Neuronal stem cell (in vitro differentiated cells): ENCODE results near the gene SNX25.

ENCODE experiments used
- DNase-seq: peaks from one replicate; pipeline ENCODE4 v3.0.0-alpha.2; 2013; ENCODE audit warnings: low spot score
- H2AFZ ChIP-seq: one replicate; pipeline ENCODE4 v1.6.1; 2013; ENCODE audit warnings: mild to moderate bottlenecking, low read length, inconsistent platforms
- H2AK5ac ChIP-seq: 2 replicates; pipeline ENCODE4 v1.6.1; 2013; ENCODE audit warnings: low read depth, mild to moderate bottlenecking, inconsistent platforms, low read length, moderate library complexity, mixed read lengths
- H2BK120ac ChIP-seq: 2 replicates; pipeline ENCODE4 v1.6.1; 2013; ENCODE audit warnings: low read depth, mild to moderate bottlenecking, inconsistent platforms, low read length, moderate library complexity, mixed read lengths
- H2BK12ac ChIP-seq: one replicate; pipeline ENCODE4 v1.6.1; 2013; ENCODE audit warnings: low read length, inconsistent platforms
- H2BK15ac ChIP-seq: 2 replicates; pipeline ENCODE4 v1.6.1; 2013; ENCODE audit warnings: mild to moderate bottlenecking, low read length, inconsistent platforms, mixed read lengths
- H2BK5ac ChIP-seq: one replicate; pipeline ENCODE4 v1.6.1; 2013; ENCODE audit warnings: inconsistent platforms, mild to moderate bottlenecking, low read length, moderate library complexity
- H3K14ac ChIP-seq: one replicate; pipeline ENCODE4 v1.6.1; 2013; ENCODE audit warnings: low read length, inconsistent platforms
- H3K18ac ChIP-seq: 2 replicates; pipeline ENCODE4 v1.6.1; 2013; ENCODE audit warnings: low read length, inconsistent platforms
- H3K23ac ChIP-seq: 2 replicates; pipeline ENCODE4 v1.6.1; 2013; ENCODE audit warnings: low read depth, mild to moderate bottlenecking, mixed read lengths, low read length, inconsistent platforms; ENCODE audit not compliant: poor library complexity
- H3K27ac ChIP-seq: replicated peaks from 3 replicates; pipeline ENCODE4 v1.5.1; 2013; ENCODE audit warnings: low read length, inconsistent platforms
- H3K27me3 ChIP-seq, 3 experiments: 2 replicates each; pipeline ENCODE4 v1.6.1; 2013; ENCODE audit warnings: low read length in 3 of 3, mild to moderate bottlenecking in 2 of 3, inconsistent platforms in 1 of 3, low read depth in 1 of 3, mixed read lengths in 1 of 3, moderate library complexity in 1 of 3; ENCODE audit not compliant: control insufficient read depth in 3 of 3, insufficient read depth in 3 of 3
- H3K36me3 ChIP-seq, 2 donors: replicated peaks in 1 of 2; 2 replicates each; pipeline ENCODE4 v1.6.1; 2013; ENCODE audit warnings: low read length in 2 of 2; ENCODE audit not compliant: control insufficient read depth in 2 of 2, insufficient read depth in 2 of 2
- H3K4ac ChIP-seq: 2 replicates; pipeline ENCODE4 v1.6.1; 2013; ENCODE audit warnings: inconsistent platforms, mild to moderate bottlenecking, low read length, moderate library complexity
- H3K4me1 ChIP-seq, 2 donors: 1 replicate in 1 of 2; 2 replicates in 1 of 2; pipeline ENCODE4 v1.6.1; 2013; ENCODE audit warnings: low read length in 2 of 2, low read depth in 1 of 2; ENCODE audit not compliant: control insufficient read depth in 2 of 2, insufficient read depth in 1 of 2
- H3K4me2 ChIP-seq: one replicate; pipeline ENCODE4 v1.6.1; 2013; ENCODE audit warnings: mild to moderate bottlenecking, low read length, inconsistent platforms; ENCODE audit not compliant: insufficient read depth, poor library complexity, severe bottlenecking
- H3K4me3 ChIP-seq, 2 donors: 2 replicates each; pipeline ENCODE4 v1.5.1; 2013; ENCODE audit warnings: low read length in 2 of 2, mild to moderate bottlenecking in 2 of 2, inconsistent platforms in 1 of 2, moderate library complexity in 1 of 2
- H3K79me1 ChIP-seq: one replicate; pipeline ENCODE4 v1.6.1; 2013; ENCODE audit warnings: low read depth, mild to moderate bottlenecking, inconsistent platforms, low read length, moderate library complexity
- H3K9ac ChIP-seq: one replicate; pipeline ENCODE4 v1.6.1; 2013; ENCODE audit warnings: mild to moderate bottlenecking, low read depth, low read length, inconsistent platforms; ENCODE audit not compliant: poor library complexity
- H3K9me3 ChIP-seq, 2 donors: replicated peaks in 1 of 2; 2 replicates each; pipeline versions ENCODE3 to v1.6.1; 2013; ENCODE audit warnings: low read length in 2 of 2, mild to moderate bottlenecking in 2 of 2, inconsistent platforms in 1 of 2, low read depth in 1 of 2, mixed read lengths in 1 of 2, moderate library complexity in 1 of 2; ENCODE audit not compliant: control insufficient read depth in 2 of 2, insufficient read depth in 1 of 2
- H4K8ac ChIP-seq: one replicate; pipeline ENCODE4 v1.6.1; 2013; ENCODE audit warnings: low read depth, mild to moderate bottlenecking, inconsistent platforms, low read length, moderate library complexity
- H4K91ac ChIP-seq: one replicate; pipeline ENCODE4 v1.6.1; 2013; ENCODE audit warnings: low read length, low read depth, mild to moderate bottlenecking, inconsistent platforms; ENCODE audit not compliant: poor library complexity
- WGBS, 2 donors: extraction: QIAGEN DNeasy Blood & Tissue Kit; methylation state at CpG; one replicate each; pipeline ENCODE4 v1.1.7; 2013; ENCODE audit warnings: missing lambda C conversion rate in 2 of 2, mixed read lengths in 1 of 2; ENCODE audit not compliant: insufficient read length in 2 of 2, insufficient replicate concordance in 1 of 2; ENCODE audit errors: extremely low coverage in 2 of 2; 5-methylcytosine and 5-hydroxymethylcytosine counted together

SNX25 gene

DNA sequence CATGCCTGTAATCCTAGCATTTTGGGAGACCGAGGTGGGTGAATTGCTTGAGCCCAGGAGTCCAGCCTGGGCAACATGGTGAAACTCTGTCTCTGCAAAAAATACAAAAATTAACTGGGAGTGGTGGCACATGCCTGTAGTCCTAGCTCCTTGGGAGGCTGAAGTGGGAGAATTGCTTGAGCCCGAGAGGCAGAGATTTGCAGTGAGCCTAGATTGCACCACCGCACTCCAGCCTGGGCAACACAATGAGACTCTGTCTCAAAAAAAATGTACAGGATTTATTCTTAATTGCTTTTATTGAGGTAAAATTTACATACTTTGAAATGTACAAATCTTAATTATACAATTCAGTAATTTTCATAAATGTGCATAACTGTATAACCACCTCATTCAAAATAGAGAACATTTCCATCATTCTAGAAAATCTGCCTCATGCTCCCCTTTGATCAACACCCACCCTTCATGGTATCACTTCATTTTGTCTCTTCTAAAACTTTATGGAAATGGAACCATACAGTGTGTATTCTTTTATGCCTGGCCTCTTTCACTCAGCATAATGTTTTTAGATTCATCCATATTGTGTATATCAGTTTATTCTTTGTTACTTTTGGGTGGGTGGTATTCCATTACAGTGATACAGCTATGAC lies 39.1 kb downstream of the SNX25 start:
- H3K9ac ChIP-seq = no peak overlapping the region
- DNase-seq = no peak
- H3K27ac ChIP-seq = no peak overlapping the region
- no peak overlapping the region for H2AK5ac ChIP-seq
- no peaks in the 10 kb centered on the region for H3K27me3 ChIP-seq
- H3K4me3 ChIP-seq = no peak overlapping the region
- no peaks in the 10 kb centered on the region for H3K9me3 ChIP-seq
- no peak overlapping the region for H4K8ac ChIP-seq
- no peak overlapping the region for H4K91ac ChIP-seq
- no peak overlapping the region for H3K4ac ChIP-seq
- no peak overlapping the region for H3K18ac ChIP-seq
- H2AFZ ChIP-seq = no peak overlapping the region
- no peak overlapping the region for H3K23ac ChIP-seq
- no peak overlapping the region for H2BK120ac ChIP-seq
- H2BK12ac ChIP-seq = no peak overlapping the region
- no peak overlapping the region for H3K14ac ChIP-seq
- H2BK5ac ChIP-seq = no peak overlapping the region
- H3K79me1 ChIP-seq = peaks cover 4% of the 10 kb centered on the region
- H3K4me1 ChIP-seq = no peaks in the 10 kb centered on the region
- WGBS, 2 donors = no CpG with 5 or more reads among the region's 3 CpGs
- H2BK15ac ChIP-seq = no peak overlapping the region
- peaks cover 2 to 8% of the 10 kb centered on the region in 2 donors for H3K36me3 ChIP-seq
- no peak overlapping the region for H3K4me2 ChIP-seq

DNA sequence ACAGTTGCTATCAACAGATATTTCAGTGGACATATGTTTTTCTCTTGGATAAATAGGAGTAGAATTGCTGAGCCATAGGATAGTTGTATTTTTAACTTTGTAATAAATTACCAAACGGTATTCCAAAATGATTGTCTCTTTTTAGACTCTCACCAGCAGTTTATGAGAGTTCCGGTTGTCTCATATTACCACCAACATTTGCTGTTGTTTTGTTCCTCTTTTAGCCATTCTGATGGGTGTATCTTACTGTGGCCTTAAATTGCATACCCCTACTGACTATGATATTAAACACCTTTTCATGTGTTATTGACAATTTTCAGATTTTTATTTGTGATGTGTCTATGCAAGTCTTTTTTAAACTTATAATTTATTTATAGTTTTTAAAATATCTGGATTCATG lies 39.7 kb downstream of the SNX25 start:
- WGBS, 2 donors = no CpG with 5 or more reads among the region's 2 CpGs
- H4K8ac ChIP-seq = no peak overlapping the region
- H3K4me2 ChIP-seq = no peak overlapping the region
- H4K91ac ChIP-seq = no peak overlapping the region
- H3K36me3 ChIP-seq = peaks cover 2 to 8% of the 10 kb centered on the region in 2 donors
- H2AFZ ChIP-seq = no peak overlapping the region
- H3K27me3 ChIP-seq = no peaks in the 10 kb centered on the region
- no peak overlapping the region for H3K4me3 ChIP-seq
- H3K23ac ChIP-seq = no peak overlapping the region
- H3K79me1 ChIP-seq = peaks cover 2% of the 10 kb centered on the region
- no peak overlapping the region for H3K18ac ChIP-seq
- no peaks in the 10 kb centered on the region for H3K9me3 ChIP-seq
- no peak overlapping the region for H2BK12ac ChIP-seq
- H3K14ac ChIP-seq = no peak overlapping the region
- no peak for DNase-seq
- H3K27ac ChIP-seq = no peak overlapping the region
- H3K4ac ChIP-seq = no peak overlapping the region
- no peaks in the 10 kb centered on the region for H3K4me1 ChIP-seq
- no peak overlapping the region for H3K9ac ChIP-seq
- no peak overlapping the region for H2BK5ac ChIP-seq
- H2BK15ac ChIP-seq = no peak overlapping the region
- H2BK120ac ChIP-seq = no peak overlapping the region
- H2AK5ac ChIP-seq = no peak overlapping the region

DNA sequence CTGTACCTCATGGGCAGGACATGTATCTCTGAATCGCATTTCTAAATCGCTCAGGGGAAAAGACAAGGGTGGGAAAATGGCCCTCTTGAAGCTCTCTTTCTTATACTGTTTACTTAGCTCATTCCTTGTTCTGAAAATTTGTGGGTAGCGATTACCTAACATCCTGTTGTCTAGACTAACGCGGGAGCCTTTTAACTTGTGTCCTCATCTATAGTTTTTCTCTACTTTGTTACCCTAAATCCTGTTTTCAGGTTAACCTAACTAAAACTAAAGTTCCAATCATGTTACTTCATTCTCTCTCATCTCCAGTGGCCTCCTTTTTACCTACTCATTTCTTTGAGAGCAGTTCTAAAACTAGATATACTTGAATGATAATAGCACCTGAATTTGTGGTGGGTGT lies 45.0 kb downstream of the SNX25 start:
- no peak overlapping the region for H2BK12ac ChIP-seq
- no peak overlapping the region for H2BK5ac ChIP-seq
- no peak overlapping the region for H3K23ac ChIP-seq
- no peak overlapping the region for H3K4ac ChIP-seq
- no peak overlapping the region for H3K18ac ChIP-seq
- no peak overlapping the region for H3K4me3 ChIP-seq
- no CpG with 5 or more reads among the region's 5 CpGs for WGBS, 2 donors
- H3K9ac ChIP-seq = no peak overlapping the region
- H3K79me1 ChIP-seq = peaks cover 2% of the 10 kb centered on the region
- H4K8ac ChIP-seq = no peak overlapping the region
- H2AFZ ChIP-seq = no peak overlapping the region
- H3K4me1 ChIP-seq = peaks cover 0 to 2% of the 10 kb centered on the region in 2 donors
- H2AK5ac ChIP-seq = no peak overlapping the region
- no peak overlapping the region for H4K91ac ChIP-seq
- no peak for DNase-seq
- peaks cover 2 to 4% of the 10 kb centered on the region in 2 donors for H3K36me3 ChIP-seq
- H3K14ac ChIP-seq = no peak overlapping the region
- H2BK120ac ChIP-seq = no peak overlapping the region
- no peak overlapping the region for H2BK15ac ChIP-seq
- H3K27ac ChIP-seq = no peak overlapping the region
- H3K27me3 ChIP-seq = no peaks in the 10 kb centered on the region
- no peak overlapping the region for H3K4me2 ChIP-seq
- no peaks in the 10 kb centered on the region for H3K9me3 ChIP-seq

DNA sequence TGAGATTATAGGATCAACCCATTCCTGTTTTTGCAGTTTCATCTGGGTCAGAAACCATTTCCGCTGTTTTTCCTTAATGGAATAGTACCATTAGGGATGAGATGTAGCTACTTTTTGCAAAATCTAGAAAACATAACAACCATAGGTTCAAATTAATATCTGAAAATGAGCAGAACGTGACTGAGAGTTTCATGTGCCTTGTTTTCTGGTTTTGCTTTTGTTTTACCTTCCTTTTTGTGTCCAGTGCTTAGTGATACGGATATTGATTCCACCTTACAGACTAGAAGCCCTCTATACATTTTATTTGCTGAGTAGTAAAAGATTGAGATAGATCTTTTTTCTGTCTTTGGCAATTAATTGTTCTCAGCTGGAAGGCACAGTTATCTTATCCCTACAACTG lies 46.5 kb downstream of the SNX25 start:
- peaks cover 0 to 7% of the 10 kb centered on the region in 2 donors for H3K4me1 ChIP-seq
- no peak overlapping the region for H2BK120ac ChIP-seq
- H2BK5ac ChIP-seq = no peak overlapping the region
- no peak overlapping the region for H3K14ac ChIP-seq
- H3K9me3 ChIP-seq = no peaks in the 10 kb centered on the region
- DNase-seq = no peak
- H4K8ac ChIP-seq = no peak overlapping the region
- no peak overlapping the region for H2AFZ ChIP-seq
- H3K36me3 ChIP-seq = peaks cover 0 to 4% of the 10 kb centered on the region in 2 donors
- H3K9ac ChIP-seq = no peak overlapping the region
- H3K27me3 ChIP-seq = no peaks in the 10 kb centered on the region
- H2BK15ac ChIP-seq = no peak overlapping the region
- no peak overlapping the region for H3K23ac ChIP-seq
- no peaks in the 10 kb centered on the region for H3K79me1 ChIP-seq
- H4K91ac ChIP-seq = no peak overlapping the region
- H3K27ac ChIP-seq = no peak overlapping the region
- H3K4me2 ChIP-seq = no peak overlapping the region
- H3K4ac ChIP-seq = no peak overlapping the region
- H2AK5ac ChIP-seq = no peak overlapping the region
- no peak overlapping the region for H2BK12ac ChIP-seq
- no CpG with 5 or more reads among the region's 3 CpGs for WGBS, 2 donors
- no peak overlapping the region for H3K18ac ChIP-seq
- no peak overlapping the region for H3K4me3 ChIP-seq
